SW480 (cell line): ENCODE data around the gene RFNG.
"Not testable (repeated sequence)": the region's sequence is repeated elsewhere in the genome, so short reads cannot be mapped to it uniquely, and the experiment has no call there.

Source experiments
- DNase-seq: peaks from one replicate; pipeline ENCODE4 v3.0.0-alpha.2; 2016; ENCODE audit warnings: low spot score

The RFNG gene

DNA sequence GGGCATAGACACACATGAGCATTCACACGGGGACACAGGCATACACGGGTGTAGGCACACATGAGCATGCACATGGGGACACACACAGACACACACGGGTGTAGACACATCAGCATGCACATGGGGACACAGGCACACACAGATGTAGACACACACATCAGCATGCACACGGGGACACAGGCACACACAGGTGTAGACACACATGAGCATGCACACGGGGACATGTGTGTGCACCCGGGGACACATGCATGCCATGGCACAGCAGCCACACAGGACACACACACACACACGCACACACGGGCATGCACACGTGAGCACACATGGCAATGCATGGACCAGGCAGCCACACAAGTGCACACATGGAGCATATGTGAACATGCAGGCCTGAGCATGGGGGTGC is 9.0 kb downstream of the RFNG start:
- DNase-seq: no peak

DNA sequence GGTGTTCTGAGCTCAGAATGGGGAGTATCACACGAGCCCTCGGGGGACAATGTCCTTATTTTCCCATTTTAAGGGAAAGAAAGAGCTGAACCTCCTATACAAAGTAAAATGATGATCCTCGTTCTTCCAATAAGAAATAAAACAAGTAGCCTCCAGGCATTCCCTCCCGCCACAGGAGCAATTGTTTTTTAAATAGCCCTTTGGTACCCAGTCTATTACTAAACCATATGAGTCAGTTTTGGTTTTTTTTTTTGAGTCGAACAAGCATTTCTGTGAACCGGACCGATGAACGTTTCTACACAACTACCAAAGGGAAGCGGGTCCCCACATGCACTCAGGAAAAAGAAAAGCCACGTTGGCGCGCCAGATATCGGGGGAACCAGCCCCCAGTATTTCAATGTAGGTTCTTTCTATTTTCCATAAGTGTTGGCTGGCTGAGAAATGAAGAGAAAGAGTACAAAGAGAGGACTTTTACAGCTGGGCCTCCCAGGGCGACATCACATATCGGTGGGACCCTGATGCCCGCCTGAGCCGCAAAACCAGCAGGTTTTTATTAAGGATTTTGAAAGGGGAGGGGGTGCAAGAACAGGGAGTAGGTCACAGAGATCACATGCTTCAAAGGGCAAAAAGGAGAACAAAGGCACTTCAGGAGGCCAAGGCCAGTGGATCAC is 10.3 kb downstream of the RFNG start:
- no peak for DNase-seq

DNA sequence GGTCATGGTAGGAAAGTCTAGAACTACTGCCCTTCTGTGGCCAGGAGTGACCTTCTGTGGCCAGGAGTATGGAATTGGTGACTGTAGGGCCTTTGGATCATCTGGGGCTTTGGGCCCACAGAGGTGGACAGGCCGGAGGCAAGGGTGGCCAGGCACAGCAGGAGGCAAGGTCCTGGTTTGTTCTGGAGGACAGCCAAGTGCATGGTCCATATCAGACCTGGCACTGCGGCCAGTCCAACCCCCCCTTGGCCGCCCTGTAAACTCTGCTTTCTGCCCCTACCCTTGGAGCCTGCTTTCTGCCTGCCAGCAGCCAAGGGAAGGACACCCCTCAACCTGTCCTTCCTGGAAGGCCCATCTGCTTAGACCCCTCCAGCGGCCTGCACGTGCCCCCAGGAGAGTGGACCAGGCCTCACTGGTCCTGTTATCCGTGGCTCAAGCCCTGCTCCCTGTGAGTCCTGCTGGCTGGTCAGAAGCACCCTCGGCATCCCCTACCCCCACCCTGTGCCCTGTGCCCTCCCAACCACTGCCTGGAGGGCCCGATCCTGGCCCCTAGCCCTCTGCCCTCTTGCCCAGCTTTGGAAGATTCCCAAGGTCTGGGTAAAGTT is 11.8 kb downstream of the RFNG start:
- no peak for DNase-seq

DNA sequence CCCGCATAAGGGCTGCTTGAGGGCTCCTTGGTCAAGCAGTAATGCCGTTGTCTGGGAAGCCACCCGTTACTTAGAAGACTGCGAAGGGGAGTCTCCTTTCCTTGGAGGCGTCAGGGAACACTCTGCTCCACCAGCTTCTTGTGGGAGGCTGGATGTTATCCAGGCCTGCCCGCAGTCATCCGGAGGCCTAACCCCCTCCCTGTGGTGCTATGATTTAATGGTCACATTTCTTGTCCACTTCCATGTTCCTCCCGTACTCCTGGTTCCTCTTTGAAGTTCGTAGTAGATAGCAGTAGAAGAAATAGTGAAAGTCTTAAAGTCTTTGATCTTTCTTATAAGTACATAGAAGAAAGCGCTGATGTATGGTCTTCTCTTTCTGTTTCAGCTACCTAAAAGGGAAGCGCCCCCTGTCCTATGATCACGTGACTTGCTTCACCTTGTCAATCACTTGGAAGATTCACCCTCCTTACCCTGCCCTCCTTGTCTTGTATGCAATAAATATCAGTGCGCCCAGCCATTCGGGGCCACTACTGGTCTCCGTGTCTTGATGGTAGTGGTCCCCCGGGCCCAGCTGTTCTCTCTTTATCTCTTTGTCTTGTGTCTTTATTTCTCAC is 12.7 kb downstream of the RFNG start:
- DNase-seq: not testable (repeated sequence)

DNA sequence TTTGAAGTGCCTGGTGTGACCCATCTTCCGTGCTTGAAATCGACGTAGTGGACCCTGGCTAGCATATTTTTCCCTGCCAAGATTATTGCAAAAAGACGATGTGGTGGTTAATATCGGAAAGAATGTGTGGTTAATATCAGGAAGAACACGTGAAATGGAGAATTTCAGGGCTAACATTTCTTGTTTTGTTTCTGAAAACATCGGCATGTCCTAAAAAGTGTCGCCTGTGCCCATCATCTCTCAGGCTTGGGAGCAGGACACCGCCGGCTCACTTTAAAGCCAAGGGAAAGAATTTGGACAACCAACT is 13.8 kb downstream of the RFNG start:
- no peak for DNase-seq

DNA sequence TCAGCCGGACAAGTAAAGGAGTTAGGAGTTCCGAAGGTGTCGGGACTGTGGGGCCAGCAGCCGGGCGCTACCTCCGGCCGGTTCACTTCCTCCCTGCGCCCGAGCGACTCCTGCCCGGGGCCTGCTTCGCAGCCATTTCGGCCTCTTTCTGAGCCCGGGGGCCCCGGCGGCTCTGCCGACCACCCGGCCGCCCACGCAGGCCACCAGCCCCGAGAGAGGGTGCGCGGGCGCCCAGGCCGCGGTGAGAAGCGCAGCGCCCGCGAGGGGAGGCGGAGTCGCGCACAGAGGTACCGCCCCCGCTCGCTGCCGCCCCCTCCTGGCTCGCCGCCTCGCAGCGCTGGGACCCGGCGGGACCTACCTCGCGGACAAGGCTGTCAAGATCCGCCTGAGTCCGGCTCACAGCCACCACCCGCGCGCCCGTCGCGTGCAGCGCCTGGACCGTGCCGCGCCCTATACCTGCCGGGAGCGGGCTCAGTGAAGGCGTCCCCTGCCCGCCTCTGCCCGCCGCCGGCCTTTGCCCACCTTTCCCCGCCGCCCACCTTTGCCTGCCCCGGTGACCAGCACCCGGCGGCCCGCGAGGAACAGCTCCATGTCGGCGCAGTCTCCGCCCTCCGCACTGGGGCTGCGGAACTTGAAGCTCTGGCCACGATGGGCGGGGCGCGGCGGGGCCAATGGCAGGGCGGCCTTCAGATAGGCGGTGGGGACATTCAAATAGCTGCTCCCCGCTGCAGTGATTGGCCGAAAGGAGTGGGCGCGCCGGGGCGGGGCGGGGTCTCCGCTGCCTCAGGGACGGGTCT is 14.3 kb downstream of the RFNG start, which contains the start of gene DCXR:
TSS of gene DCXR (minus strand) at position 606 of the 797 bp plus-strand sequence. CDS start at position 591, 15 bp downstream.
- DNase-seq: peak; percentile 95

DNA sequence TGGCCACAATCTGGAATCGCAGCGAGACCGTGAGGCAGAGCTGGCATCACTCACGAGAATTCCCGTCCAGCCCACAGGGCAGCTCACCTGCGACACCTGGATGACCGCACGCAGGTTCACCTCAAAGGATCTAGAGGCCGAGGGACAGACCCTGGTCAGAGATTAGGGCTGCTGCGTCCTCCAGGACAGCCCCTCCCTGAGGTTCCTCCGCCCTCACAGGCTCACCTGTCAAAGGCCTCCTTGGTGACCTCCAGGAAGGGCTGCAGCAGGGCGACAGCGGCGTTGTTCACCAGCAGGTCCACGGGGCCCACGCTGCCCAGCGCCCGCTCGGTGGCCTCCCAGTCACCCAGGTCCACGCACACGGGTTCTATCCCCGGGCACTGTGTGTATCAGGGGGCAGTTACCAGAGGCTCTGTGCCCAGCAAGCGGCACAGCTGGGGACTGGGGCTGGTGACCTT is 14.9 kb downstream of the RFNG start:
- no peak for DNase-seq

DNA sequence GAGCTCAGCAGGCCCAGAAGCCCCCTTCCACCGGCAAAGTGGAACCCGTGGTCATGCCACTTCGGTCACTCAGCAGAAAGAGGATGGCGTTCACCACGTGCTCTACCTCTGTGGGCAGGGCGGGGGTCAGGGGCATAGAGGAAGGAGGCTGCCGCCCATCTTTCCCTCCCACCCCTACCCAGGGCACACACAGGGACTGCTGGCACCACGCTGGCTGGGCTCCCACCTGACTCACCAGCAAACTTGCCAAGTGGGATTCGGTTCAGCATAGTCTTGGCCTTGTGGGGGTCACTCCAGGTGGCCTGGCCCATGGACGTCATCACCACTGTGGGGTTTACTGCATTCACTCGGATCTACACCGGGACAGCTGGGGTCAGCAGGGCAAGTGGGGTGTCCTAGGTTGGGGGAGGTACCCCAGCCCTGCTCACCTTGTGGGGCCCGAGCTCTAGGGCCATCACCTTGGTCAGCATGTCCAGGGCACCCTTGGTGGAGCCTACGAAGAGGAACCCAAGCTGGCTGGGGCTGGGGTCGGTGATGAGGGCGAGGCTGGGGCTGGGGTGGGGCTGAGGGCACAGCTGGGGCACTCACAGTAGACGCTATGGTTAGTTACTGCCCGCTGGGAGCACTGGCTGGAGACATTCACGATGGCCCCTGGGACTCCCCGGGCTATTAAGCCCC is 15.5 kb downstream of the RFNG start:
- DNase-seq: no peak

DNA sequence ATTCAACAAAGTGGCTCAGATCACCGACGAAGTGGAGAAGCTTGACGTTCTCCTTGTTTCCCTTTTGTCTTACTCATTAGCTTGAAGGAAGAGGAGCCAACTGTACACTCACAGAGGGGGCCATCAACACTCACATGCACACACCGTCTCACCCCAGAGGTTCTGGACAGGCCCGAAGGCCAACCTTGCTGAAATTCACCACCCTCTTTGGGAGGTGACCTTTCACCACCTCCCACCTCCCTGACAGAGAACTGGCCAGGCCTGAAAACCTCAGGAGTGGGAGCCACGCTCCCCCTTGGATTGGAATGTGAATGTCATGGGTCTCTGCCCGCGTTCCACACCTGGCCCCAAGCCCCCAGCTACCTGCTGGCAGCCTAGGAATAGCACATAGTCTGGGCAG is 16.1 kb downstream of the RFNG start:
- DNase-seq: no peak

DNA sequence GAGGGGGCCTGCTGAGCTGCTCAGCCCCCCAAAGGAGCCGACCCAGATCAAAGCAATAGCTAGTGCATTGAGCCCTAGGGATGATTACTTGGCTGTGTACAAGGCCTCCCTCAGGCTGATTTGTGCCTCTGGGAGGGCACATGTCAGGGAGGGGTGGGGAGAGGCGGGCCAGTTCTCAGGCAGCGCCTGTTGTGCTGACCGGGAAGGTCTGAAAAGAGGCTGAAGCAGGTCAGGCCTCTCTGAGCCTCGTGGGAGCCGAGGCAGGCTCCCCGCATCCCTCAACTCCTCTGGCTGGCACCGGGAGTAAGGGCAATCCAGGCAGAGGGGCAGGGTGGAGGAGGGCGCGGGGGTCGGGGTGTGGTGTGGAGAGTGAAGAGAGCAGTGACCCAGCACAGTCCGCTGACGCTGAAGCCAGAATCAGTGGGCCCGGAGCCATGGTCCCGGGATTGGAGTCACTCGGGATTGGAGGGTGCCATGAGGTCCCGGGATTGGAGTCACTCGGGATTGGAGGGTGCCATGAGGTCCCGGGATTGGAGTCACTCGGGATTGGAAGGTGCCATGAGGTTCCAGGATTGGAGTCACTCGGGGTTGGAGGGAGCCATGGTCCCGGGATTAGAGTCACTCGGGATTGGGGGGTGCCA is 17.1 kb downstream of the RFNG start:
- no peak for DNase-seq

DNA sequence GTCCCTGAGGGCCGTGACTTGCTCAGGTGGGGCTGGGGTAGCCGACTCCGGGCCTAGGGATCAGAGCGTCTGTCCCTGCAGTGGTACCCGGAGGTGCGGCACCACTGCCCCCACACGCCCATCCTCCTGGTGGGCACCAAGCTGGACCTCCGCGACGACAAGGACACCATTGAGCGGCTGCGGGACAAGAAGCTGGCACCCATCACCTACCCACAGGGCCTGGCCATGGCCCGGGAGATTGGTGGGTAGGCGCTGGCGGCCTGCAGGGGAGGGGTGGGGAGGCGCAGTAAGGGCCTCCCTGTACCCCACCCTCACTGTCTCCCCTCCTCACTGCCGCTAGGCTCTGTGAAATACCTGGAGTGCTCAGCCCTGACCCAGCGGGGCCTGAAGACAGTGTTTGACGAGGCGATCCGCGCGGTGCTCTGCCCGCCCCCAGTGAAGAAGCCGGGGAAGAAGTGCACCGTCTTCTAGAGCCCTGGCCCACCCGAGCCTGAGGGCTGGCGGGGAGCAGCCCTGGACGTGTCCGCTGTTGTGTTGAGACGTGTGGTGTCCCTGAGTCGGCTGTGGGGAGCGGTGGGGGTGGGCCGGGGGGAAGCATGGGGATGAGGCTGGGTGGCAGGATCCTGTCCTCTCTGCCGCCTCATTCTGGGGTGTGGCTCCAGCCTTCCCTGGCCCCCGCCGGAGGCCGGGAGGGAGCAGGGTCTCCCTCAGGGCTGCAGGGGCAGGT is 18.1 kb downstream of the RFNG start:
- no peak for DNase-seq

DNA sequence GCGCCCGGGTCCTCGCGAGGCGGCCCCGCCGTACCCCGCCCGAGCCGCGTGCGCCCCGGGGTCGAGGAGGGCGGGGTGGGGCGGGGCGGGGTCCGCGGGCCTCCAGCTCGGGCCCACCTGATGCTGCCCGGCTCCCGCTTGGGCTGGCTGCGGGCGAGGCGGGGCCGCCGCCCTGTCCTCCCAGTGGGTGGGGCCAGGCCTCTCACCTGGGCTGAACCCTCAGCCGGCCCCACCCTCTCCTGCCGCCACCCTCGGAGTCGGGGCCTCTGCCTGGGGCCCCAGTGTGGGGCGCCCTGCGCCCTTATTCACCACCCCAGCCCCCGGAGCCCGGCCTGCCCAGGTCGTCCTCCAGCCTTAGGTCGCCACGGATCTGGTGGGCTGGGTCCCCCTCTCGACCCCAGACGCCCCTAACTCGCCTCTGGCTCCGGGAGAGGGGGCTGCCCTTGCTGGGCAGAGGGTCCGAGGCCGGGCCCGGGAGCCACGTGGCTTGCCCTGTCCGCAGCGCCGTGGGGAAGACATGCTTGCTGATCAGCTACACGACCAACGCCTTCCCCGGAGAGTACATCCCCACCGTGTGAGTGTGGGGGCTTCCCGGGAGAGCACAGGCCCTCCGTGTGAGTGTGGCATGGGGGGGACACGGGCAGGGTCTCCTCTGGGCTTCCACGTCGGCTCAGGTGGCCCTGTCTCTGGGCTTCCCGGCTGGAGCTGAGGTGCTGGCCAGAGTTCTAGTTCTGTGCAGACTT is 19.6 kb downstream of the RFNG start:
- DNase-seq: peak; percentile 53

DNA sequence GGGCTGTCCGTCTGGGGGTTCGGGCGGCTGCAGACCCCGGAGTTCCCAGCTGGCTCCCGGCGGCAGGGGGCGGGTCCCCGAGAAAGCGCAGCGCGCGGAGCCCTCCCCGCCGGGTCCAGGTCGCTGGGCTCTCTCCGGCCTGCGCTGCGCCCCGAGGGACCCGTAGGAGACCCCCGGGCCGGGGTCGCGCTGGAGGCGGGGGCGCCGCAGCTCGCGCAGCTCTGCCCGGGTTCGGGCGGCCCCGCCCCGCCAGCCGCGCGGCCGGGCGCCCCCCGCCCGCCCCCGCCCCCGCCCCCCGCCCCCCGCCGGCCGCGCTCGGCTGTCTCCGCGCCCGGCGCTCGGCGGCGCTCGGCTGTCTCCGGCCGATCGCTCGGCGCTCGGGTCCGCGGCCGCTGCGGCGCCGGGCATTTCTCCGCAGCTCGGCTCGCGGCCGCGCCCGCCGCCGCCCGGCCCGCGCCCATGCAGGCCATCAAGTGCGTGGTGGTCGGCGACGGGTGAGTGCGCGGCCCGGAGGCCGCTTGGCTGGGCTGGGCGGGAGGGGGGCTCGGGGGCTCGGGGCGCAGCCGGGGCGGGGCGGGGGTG is 20.2 kb downstream of the RFNG start, which contains the start of gene RAC3:
TSS of gene RAC3 (plus strand) at position 376 of the 582 bp plus-strand sequence. CDS start at position 460, 84 bp downstream.
- no peak for DNase-seq

DNA sequence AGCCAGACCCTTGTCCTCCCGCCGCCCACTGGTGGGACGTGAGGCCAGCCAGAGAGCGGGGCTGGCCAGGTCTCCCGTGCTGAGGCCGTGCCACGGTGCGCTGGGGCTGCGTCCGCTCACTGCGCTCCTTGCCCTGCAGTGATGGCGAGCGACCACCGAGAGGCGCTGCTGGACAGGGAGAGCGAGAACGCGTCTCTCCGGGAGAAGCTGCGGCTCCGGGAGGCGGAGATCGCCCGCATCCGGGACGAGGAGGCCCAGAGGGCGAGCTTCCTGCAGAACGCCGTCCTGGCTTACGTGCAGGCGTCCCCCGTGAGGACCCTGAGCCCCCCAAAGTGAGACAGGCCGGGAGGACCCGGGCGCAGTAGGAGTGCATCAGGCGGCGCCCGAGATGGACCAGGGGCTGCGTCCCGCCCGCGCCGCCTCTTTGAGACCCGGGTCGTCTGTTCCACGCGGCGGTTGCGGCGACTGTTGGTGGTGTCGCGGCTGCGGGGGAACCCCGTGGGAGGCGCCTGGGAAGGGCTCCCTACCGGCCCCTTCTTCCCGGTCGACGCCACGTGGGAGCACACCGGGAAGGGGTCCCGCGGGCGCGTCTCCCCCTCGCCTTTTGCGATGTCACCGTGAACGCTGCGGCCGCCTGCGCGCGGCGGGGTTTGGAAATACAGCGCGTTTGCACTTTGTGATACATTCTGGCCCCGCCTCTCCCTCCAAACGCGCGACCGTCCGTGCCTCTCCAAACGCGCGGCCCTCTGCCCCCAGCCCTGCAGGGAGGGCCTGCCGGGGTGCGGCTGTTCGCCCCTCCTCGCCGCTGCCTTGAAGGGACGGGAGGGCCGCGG is 20.9 kb downstream of the RFNG start:
- DNase-seq: peak; percentile 84

DNA sequence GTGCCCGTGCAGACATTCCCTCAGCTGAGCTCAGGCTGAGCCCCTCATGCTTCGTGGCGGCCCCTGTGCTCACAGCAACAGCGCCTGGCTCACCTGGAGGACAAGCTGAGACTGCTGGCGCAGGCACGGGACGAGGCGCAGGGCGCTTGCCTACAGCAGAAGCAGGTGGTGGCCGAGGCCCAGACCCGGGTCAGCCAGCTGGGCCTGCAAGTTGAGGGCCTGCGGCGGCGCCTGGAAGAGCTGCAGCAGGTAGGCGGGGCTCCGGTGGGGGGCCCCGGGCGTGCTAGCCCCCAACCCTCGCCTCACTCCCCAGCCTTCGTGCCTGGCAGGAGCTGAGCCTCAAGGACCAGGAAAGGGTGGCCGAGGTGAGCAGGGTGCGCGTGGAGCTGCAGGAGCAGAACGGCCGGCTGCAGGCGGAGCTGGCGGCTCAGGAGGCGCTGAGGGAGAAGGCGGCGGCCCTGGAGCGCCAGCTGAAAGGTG is 21.6 kb downstream of the RFNG start:
- DNase-seq: no peak

DNA sequence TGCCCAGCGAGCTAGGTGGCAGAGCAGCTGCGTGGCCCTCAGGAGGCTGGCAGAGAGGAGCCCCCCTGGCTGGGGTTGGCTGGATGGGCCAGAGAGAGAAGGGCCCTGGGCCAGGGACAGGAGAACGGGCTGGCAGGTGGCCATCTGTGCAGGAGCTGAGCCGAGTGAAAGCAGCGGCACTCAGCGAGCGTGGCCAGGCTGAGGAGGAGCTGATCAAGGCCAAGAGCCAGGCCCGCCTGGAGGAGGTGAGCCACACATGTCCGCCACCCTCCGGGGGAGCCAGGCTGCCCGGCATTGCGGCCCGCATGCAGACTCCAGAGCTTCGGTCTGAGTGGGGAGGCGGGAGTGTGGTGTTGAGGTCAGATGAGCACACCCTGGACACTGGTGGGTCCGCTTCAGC is 22.2 kb downstream of the RFNG start:
- DNase-seq: no peak

DNA sequence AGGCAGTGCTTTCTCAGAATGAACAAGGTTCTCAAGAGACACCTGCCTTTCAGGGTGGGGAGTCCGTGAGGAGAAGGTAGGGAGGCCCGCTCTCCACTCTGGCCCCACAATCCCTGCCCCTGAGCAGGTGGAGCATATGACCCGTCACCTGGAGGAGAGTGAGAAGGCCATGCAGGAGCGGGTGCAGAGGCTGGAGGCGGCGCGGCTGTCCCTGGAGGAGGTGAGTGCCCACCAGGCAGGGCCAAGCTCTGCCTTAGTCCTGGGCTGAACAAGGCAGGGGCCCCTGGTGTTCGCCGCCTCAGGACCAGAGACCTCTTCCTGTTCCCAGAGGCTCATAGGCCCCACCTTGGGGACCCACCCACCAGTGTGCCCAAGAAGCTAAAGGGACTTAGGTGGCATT is 22.6 kb downstream of the RFNG start:
- no peak for DNase-seq

DNA sequence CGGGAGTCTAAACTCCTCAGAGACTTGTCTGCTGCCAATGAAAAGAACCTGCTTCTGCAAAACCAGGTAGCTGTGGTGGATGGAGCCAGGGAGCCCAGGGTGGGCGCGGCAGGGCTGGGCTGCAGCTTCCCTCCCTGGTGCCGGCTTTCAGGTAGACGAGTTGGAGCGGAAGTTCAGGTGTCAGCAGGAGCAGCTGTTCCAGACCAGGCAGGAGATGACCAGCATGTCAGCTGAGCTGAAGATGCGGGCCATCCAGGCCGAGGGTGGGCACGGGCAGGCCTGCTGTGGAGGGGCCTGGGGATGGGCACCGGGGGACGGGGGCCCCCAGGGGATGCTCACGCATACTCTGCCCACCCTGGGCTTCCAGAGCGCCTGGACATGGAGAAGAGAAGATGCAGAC is 23.4 kb downstream of the RFNG start:
- no peak for DNase-seq
